ENCODE measurements around the gene TNNT3. TPM values are rescaled to one million over a fixed set of nuclear protein-coding genes. Genes with fewer than 3 reads are reported as not detected.

The TNNT3 gene
- total and polyA plus RNA-seq, 2 of the 4 experiments (the other 2 are of a cell fraction) = not detected

DNA sequence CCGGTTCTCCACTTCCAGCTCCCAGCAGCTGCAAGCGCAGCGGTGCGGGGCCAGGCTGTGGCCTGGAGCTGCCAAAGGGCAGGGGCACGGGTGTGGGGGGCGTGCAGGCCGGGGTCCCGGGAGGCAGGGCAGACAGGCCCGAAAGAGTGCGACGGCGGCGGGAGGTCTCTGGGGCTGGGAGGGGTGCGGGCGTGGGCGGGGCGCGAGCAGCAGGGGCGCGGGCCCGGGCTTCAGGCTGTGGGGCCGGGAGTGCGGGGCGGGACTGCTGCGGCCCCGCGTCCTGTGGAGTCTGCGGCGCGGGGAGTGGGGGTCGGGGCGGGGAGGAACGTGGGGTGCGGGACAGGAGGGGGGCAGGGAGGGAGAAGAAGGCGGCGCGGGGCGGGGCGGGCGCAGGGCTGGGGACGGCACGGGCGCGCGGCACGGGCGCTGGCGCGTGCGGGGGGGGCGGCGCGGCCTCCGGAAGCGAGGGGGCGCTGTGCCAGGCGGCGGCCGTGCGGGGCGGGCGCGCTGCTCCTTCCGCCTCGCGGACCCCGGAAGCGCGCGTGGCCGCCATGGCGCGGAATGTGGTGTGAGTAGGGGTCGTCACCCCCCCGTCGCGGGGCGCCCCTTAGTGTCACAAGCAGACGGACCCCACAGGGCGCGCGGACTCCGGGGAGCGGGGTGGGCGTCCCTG is 27.4 kb downstream of the TNNT3 start, which contains the start of gene MRPL23:
TSS of gene MRPL23 (plus strand) at position 521 of the 673 bp plus-strand sequence. CDS start at position 552, 31 bp downstream.
- Histone ChIP-seq H3K9ac (ENCODE audit: low read depth, low read length) (no peak within 1 kb of the TSS), H3K9me3 (ENCODE audit: control insufficient read depth, insufficient read depth, low read length) (no peaks in the 10 kb centered on the region), H3K4me1 (ENCODE audit: control insufficient read depth, insufficient read depth, low read length) (no peaks in the 10 kb centered on the region), H3K4me2 (ENCODE audit: low read depth, low read length) (no peak within 1 kb of the TSS), H3K14ac (replicated peaks; ENCODE audit: low read depth, low read length) (no peak within 1 kb of the TSS), H2AK5ac (ENCODE audit: low read depth, low read length) (no peak within 1 kb of the TSS), H3K4ac (ENCODE audit: low read depth, low read length) (no peak within 1 kb of the TSS), H2AFZ (replicated peaks; ENCODE audit: low read length, poor library complexity) (no peak within 1 kb of the TSS), H3K79me1 (ENCODE audit: low read depth in 1 of 2, low read length in 2 of 2) (no peaks in the 10 kb centered on the region), H3K27ac (ENCODE audit: insufficient read depth, low read length) (no peak within 1 kb of the TSS), H2BK15ac (ENCODE audit: low read depth, low read length) (no peak within 1 kb of the TSS), H4K5ac (ENCODE audit: low read depth, low read length) (no peak within 1 kb of the TSS), H3K36me3 (ENCODE audit: control insufficient read depth, insufficient read depth, low read length) (no peaks in the 10 kb centered on the region), H2BK120ac (ENCODE audit: low read depth, low read length) (no peak within 1 kb of the TSS), H4K20me1 (ENCODE audit: insufficient read depth, low read length) (no peaks in the 10 kb centered on the region), H3K18ac (ENCODE audit: low read depth, low read length) (no peak within 1 kb of the TSS), H4K8ac (ENCODE audit: low read depth in 2 of 2, low read length in 2 of 2) (no peak within 1 kb of the TSS), H4K91ac (ENCODE audit: insufficient read depth, low read depth, low read length) (no peak within 1 kb of the TSS), H3K27me3 (ENCODE audit: control insufficient read depth, insufficient read depth, low read length) (no peaks in the 10 kb centered on the region), H2BK5ac (ENCODE audit: low read depth, low read length, poor library complexity, severe bottlenecking) (no peak within 1 kb of the TSS), H2AK9ac (replicated peaks; ENCODE audit: low read depth, low read length, poor library complexity) (no peak within 1 kb of the TSS), H3K56ac (ENCODE audit: extremely low read depth, insufficient read depth, low read length) (no peak within 1 kb of the TSS), H2BK20ac (ENCODE audit: low read depth, low read length) (no peak within 1 kb of the TSS), H3K23ac (ENCODE audit: low read depth, low read length) (no peak within 1 kb of the TSS), H3K9me1 (ENCODE audit: insufficient read depth, low read length) (peaks cover 3% of the 10 kb centered on the region; the same call in 1 of the 2 replicates), H3K4me3 (ENCODE audit: insufficient read depth, low read depth, low read length) (no peak within 1 kb of the TSS)
- no CpG with 5 or more reads among the region's 85 CpGs for WGBS, 2 experiments (ENCODE audit: extremely low coverage in 2 of 2, insufficient read length in 1 of 2)
- ChIA-PET CTCF (no interaction called here), POLR2A (ENCODE audit: unreplicated experiment) (no interaction called here)
- BruUV-seq (replicated peaks) = no TSS peak
- dilution Hi-C loops (cut with HindIII; ENCODE audit: low sequenced_read_pairs, unreplicated experiment) (no loop called here), in situ Hi-C loops (cut with MboI; ENCODE audit: low sequenced_read_pairs) (no loop called here), intact Hi-C loops (cut with micrococcal nuclease) (no loop called here)
- TF ChIP-seq CHD1 (IDR thresholded peaks at IDR 0.05; ENCODE audit: low read depth, low read length) (no peak), MAZ (IDR thresholded peaks at IDR 0.05; ENCODE audit: borderline replicate concordance, low read depth, low read length) (no peak), POLR2A (IDR thresholded peaks at IDR 0.05; ENCODE audit: low read depth, low read length) (no peak), MXI1 (IDR thresholded peaks at IDR 0.05; ENCODE audit: borderline replicate concordance, low read depth, low read length) (no peak), CEBPB (IDR thresholded peaks at IDR 0.05; ENCODE audit: low read depth, low read length) (no peak), RFX5 (IDR thresholded peaks at IDR 0.05; ENCODE audit: low read depth, low read length) (no peak), SMC3 (IDR thresholded peaks at IDR 0.05; ENCODE audit: low read depth, low read length) (no peak), MAFK (IDR thresholded peaks at IDR 0.05; ENCODE audit: low read depth, low read length) (no peak), BHLHE40 (IDR thresholded peaks at IDR 0.05; ENCODE audit: low read depth, low read length) (no peak), RCOR1 (IDR thresholded peaks at IDR 0.05; ENCODE audit: insufficient replicate concordance, low read length) (no peak), RAD21 (IDR thresholded peaks at IDR 0.05; ENCODE audit: low read length) (no peak), FOS (IDR thresholded peaks at IDR 0.05; ENCODE audit: low read depth, low read length) (no peak)
- TF ChIP-seq, protein P1, sequence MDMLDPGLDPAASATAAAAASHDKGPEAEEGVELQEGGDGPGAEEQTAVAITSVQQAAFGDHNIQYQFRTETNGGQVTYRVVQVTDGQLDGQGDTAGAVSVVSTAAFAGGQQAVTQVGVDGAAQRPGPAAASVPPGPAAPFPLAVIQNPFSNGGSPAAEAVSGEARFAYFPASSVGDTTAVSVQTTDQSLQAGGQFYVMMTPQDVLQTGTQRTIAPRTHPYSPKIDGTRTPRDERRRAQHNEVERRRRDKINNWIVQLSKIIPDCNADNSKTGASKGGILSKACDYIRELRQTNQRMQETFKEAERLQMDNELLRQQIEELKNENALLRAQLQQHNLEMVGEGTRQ (IDR thresholded peaks at IDR 0.05; ENCODE audit: low read depth, low read length) = no peak
- TF ChIP-seq, protein P2, sequence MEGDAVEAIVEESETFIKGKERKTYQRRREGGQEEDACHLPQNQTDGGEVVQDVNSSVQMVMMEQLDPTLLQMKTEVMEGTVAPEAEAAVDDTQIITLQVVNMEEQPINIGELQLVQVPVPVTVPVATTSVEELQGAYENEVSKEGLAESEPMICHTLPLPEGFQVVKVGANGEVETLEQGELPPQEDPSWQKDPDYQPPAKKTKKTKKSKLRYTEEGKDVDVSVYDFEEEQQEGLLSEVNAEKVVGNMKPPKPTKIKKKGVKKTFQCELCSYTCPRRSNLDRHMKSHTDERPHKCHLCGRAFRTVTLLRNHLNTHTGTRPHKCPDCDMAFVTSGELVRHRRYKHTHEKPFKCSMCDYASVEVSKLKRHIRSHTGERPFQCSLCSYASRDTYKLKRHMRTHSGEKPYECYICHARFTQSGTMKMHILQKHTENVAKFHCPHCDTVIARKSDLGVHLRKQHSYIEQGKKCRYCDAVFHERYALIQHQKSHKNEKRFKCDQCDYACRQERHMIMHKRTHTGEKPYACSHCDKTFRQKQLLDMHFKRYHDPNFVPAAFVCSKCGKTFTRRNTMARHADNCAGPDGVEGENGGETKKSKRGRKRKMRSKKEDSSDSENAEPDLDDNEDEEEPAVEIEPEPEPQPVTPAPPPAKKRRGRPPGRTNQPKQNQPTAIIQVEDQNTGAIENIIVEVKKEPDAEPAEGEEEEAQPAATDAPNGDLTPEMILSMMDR (conservative IDR thresholded peaks at IDR 0.05; ENCODE audit: low read depth, low read length) = no peak
- TF ChIP-seq, protein P3, sequence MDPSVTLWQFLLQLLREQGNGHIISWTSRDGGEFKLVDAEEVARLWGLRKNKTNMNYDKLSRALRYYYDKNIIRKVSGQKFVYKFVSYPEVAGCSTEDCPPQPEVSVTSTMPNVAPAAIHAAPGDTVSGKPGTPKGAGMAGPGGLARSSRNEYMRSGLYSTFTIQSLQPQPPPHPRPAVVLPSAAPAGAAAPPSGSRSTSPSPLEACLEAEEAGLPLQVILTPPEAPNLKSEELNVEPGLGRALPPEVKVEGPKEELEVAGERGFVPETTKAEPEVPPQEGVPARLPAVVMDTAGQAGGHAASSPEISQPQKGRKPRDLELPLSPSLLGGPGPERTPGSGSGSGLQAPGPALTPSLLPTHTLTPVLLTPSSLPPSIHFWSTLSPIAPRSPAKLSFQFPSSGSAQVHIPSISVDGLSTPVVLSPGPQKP (IDR thresholded peaks at IDR 0.05; ENCODE audit: borderline replicate concordance, low read depth, low read length) = no peak
- DNase-seq = no peak
- ATAC-seq (ENCODE audit: low read depth) = peak; percentile 63

All from IMR-90 (cell line).